Lower leg skin (tissue), 4 donors: ENCODE data around the gene GNAS-AS1. TPM values are rescaled to one million over a fixed set of nuclear protein-coding genes. Genes with fewer than 3 reads are reported as not detected.

ENCODE experiments used
- DNase-seq, 2 donors: peaks; one replicate each; pipeline ENCODE4 v3.0.0-alpha.2; 2019; ENCODE audit warnings: low spot score in 2 of 2
- H3K4me3 ChIP-seq: fragments of 200-600 bp; sonication (generic); 2 replicates; pipeline ENCODE4 v1.5.1; 2017; ENCODE audit warnings: mild to moderate bottlenecking, low read depth; ENCODE audit not compliant: poor library complexity, severe bottlenecking
- POLR2A ChIP-seq, 2 donors: fragments of 450-650 bp; IDR thresholded peaks; one replicate each; pipeline ENCODE4 v1.6.1; 2016 to 2017; ENCODE audit warnings: antibody characterized with exemption in 2 of 2, mild to moderate bottlenecking in 1 of 2, moderate library complexity in 1 of 2
- WGBS, 2 donors: methylation state at CpG; one replicate each; pipeline ENCODE4 v1.1.5; 2018; 5-methylcytosine and 5-hydroxymethylcytosine counted together
- intact Hi-C: fragments of 100-400 bp; cut with DNase I; formaldehyde crosslinking; loops from one replicate; pipeline ENCODE4 v1.15.0; 2023; ENCODE audit warnings: low total_unique reads
- total RNA-seq, 4 donors: library from RNA; depleted of rRNA; stranded (reverse); fragments of >200 nt; gene quantifications; one replicate each; pipeline ENCODE4 v1.1.0, GENCODE V29; 2016
- TF ChIP-seq, protein P1 (sequence below), 3 donors: fragments of 450-650 bp; IDR thresholded peaks; one replicate each; pipeline ENCODE4 v1.5.1; 2016; ENCODE audit warnings: antibody characterized with exemption in 3 of 3, mild to moderate bottlenecking in 3 of 3, moderate library complexity in 2 of 3

The GNAS-AS1 gene
- total RNA-seq, 4 donors from 2014 or later, result 0.39 TPM; not detected in 3

DNA sequence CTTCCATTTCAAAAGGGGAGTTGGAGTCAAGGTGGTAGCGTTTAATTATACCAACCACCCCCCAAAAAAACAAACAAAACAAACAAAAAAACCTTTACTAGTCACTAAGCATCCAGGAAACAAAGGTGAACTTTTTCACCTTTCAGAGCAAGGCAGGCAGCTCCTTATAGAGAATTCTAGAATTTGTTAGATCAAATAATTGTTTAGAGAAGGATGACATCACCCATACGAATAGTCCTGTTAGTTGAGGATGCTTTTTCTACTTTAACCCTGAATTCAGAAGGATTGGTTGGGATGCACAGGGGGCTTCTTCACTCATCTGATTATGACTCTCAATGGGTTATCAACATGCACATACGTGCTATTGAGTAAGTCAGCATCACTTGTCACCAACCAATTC, 46.1 kb upstream of the GNAS-AS1 start:
- 58 to 71% methylated on average over 3 of the region's 3 CpGs for WGBS, 2 donors
- no peak for DNase-seq
- no peak for TF ChIP-seq POLR2A (IDR thresholded peaks at IDR 0.05)
- TF ChIP-seq, protein P1, sequence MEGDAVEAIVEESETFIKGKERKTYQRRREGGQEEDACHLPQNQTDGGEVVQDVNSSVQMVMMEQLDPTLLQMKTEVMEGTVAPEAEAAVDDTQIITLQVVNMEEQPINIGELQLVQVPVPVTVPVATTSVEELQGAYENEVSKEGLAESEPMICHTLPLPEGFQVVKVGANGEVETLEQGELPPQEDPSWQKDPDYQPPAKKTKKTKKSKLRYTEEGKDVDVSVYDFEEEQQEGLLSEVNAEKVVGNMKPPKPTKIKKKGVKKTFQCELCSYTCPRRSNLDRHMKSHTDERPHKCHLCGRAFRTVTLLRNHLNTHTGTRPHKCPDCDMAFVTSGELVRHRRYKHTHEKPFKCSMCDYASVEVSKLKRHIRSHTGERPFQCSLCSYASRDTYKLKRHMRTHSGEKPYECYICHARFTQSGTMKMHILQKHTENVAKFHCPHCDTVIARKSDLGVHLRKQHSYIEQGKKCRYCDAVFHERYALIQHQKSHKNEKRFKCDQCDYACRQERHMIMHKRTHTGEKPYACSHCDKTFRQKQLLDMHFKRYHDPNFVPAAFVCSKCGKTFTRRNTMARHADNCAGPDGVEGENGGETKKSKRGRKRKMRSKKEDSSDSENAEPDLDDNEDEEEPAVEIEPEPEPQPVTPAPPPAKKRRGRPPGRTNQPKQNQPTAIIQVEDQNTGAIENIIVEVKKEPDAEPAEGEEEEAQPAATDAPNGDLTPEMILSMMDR (IDR thresholded peaks at IDR 0.05), result no peak
- intact Hi-C loops, result no loop called here
- no peak overlapping the region for H3K4me3 ChIP-seq

DNA sequence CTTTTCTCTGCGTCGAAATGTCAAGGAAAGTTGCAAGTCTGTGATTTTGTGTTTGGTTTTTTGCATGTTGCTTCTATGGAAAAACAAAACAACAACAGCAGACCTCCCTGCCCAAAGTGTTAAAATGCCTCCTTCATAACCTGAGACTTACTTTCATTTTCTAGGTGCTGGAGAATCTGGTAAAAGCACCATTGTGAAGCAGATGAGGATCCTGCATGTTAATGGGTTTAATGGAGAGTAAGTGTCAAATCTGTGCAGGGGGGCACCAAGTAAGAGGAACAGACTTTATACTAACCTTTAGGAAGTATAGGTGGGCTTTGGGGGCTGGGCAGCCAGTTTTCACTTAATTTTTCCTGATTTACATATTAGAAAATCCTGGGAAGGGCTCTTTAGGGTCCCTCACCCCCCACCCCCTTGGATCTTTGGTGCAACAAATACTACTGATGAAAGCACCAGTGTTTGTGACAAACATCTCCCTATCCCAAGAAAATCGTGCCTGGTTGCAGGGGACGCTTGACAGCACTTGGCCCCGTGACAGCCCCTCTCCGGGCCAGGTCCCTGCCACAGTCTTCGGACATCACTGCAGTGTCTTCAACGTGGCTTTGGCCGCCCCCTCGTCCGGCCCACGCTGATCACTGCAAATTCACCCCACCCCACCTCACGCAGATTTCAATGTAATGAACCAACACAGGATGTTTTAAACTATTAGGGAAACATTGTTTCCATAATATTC, 44.9 kb upstream of the GNAS-AS1 start:
- peak overlapping the region; percentile 11 for H3K4me3 ChIP-seq
- intact Hi-C loops, result no loop called here
- DNase-seq, result no peak
- 47 to 55% methylated on average over 13 of the region's 13 CpGs for WGBS, 2 donors
- TF ChIP-seq, protein P1 (IDR thresholded peaks at IDR 0.05), result no peak
- no peak for TF ChIP-seq POLR2A (IDR thresholded peaks at IDR 0.05)

DNA sequence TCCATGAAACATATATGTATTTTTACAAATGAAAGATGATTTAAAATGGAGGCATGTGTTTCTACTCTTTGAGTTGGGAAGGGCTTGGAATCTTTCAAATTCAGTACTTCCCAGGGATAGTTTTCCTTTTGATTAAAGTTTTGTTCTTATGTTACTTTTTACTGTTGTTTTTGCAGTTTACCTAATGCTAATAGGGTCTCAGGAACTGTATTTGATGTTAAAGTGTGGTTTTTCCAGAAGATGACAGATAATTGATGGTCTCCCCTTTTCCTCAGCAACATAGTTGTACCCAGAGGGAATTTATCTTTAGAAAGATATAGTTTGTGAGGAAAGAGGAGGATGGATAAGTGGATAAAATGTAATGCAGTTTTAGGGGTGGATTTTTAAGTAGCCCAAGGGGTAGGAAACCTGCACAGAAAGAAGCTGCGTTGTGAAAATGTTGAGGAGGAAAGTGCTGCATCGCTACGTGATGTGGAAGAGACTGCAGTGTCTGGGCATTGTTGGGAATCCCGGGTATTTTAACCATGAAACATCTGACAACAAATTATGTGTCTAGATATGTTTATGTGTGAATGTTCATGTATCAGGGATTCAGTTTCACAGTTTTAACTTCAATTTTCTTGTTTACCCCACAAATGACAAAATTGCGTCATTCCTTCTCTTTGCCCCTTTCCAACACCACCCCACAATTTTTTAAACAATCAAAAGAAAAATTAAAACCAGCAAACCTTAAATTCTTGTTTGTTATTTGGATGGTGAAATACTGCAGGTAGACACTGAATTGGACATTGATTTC, 44.1 kb upstream of the GNAS-AS1 start:
- TF ChIP-seq POLR2A (IDR thresholded peaks at IDR 0.05), result no peak
- TF ChIP-seq, protein P1 (IDR thresholded peaks at IDR 0.05), result no peak
- intact Hi-C loops, result loop anchor here (5.0 kb wide), 1 partner anchor 87 kb away; the partner anchor contains the start of gene NELFCD
- no peak overlapping the region for H3K4me3 ChIP-seq
- WGBS, 2 donors, result 20 to 23% methylated on average over 5 of the region's 5 CpGs
- DNase-seq, result no peak

DNA sequence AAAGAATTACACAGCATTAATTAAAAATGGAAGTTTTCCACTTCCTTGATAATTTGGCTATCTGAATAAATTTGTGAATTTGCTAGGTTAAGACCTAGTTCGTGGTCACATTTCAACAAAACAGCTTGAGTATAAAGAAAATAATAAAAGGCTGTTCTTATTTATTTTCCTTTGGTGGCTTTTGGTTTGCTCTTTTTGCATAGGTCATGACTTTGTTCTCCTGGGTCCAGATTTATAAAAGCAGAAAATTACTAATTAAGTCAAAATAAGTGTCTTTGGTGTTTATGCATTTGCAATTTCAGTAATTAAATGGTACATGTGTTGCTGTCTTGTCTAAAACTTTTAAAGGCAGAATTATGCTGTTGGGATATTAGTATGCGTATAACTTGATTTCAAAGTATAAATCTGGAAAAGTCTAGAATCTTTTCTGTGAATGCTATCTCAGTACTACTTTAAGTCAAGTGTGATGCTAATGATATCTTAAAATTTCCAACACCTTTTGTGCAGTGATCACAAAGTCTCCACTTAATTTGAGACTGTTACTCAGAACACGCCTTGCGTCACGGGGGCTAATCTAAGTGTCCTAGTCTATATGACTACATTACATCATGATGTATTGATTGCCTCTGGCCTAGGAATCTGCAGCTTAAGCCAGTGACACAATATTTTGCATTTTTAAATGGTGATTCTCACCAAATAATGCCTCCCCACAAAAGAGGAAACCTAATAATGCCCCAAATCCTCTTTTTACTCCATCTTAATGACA, 42.8 kb upstream of the GNAS-AS1 start:
- H3K4me3 ChIP-seq, result no peak overlapping the region
- WGBS, 2 donors, result 63 to 67% methylated on average over 5 of the region's 5 CpGs
- no peak for DNase-seq
- TF ChIP-seq, protein P1 (IDR thresholded peaks at IDR 0.05), result no peak
- TF ChIP-seq POLR2A (IDR thresholded peaks at IDR 0.05), result no peak
- intact Hi-C loops, result loop anchor here (5.0 kb wide), 1 partner anchor 89 kb away; the partner anchor contains the start of gene NELFCD

DNA sequence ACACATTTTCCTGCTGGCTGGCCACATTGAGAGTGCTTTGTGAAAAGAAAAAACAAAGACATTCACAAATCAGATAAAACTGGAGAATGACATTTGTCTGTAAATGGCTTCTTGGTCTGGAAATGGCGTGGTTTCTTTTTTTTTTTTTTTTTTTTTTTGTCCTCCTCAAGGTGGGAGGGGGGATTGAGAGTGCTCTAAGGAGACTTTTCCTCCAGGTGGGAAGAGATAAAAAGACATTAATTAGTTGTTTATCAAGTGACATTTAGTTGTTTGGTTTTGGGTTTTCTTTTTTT, 42.2 kb upstream of the GNAS-AS1 start:
- no peak overlapping the region for H3K4me3 ChIP-seq
- no peak for DNase-seq
- TF ChIP-seq POLR2A (IDR thresholded peaks at IDR 0.05), result no peak
- TF ChIP-seq, protein P1 (IDR thresholded peaks at IDR 0.05), result no peak
- intact Hi-C loops, result loop anchor here (5.0 kb wide), 1 partner anchor 89 kb away; the partner anchor contains the start of gene NELFCD
- WGBS, 2 donors, result 0% methylated on average over 1 of the region's 1 CpG
